ENCODE data around the gene NTM.
"Not testable (repeated sequence)": the region's sequence is repeated elsewhere in the genome, so short reads cannot be mapped to it uniquely, and the experiment has no call there.

DNA sequence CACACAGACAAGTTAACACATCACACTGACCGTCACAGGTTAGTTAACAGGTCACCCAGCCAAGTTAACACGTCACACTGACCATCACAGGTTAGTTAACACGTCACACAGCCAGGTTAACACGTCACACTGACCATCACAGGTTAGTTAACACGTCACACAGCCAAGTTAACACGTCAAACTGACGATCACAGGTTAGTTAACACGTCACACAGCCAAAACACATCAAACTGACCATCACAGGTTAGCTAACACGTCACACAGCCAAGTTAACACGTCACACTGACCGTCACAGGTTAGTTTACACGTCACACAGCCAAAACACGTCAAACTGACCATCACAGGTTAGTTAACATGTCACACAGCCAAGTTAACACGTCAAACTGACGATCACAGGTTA lies 699.2 kb downstream of the NTM start:
- TF ChIP-seq, protein P1, sequence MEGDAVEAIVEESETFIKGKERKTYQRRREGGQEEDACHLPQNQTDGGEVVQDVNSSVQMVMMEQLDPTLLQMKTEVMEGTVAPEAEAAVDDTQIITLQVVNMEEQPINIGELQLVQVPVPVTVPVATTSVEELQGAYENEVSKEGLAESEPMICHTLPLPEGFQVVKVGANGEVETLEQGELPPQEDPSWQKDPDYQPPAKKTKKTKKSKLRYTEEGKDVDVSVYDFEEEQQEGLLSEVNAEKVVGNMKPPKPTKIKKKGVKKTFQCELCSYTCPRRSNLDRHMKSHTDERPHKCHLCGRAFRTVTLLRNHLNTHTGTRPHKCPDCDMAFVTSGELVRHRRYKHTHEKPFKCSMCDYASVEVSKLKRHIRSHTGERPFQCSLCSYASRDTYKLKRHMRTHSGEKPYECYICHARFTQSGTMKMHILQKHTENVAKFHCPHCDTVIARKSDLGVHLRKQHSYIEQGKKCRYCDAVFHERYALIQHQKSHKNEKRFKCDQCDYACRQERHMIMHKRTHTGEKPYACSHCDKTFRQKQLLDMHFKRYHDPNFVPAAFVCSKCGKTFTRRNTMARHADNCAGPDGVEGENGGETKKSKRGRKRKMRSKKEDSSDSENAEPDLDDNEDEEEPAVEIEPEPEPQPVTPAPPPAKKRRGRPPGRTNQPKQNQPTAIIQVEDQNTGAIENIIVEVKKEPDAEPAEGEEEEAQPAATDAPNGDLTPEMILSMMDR (IDR thresholded peaks at IDR 0.05; ENCODE audit: low read depth, low read length) = not testable (repeated sequence)
- TF ChIP-seq EZH2phosphoT487 (IDR thresholded peaks at IDR 0.05; ENCODE audit: low read depth) = not testable (repeated sequence)

All from OCI-LY3 (cell line).